Measurements from ENCODE around the gene FLT3LG.

DNA sequence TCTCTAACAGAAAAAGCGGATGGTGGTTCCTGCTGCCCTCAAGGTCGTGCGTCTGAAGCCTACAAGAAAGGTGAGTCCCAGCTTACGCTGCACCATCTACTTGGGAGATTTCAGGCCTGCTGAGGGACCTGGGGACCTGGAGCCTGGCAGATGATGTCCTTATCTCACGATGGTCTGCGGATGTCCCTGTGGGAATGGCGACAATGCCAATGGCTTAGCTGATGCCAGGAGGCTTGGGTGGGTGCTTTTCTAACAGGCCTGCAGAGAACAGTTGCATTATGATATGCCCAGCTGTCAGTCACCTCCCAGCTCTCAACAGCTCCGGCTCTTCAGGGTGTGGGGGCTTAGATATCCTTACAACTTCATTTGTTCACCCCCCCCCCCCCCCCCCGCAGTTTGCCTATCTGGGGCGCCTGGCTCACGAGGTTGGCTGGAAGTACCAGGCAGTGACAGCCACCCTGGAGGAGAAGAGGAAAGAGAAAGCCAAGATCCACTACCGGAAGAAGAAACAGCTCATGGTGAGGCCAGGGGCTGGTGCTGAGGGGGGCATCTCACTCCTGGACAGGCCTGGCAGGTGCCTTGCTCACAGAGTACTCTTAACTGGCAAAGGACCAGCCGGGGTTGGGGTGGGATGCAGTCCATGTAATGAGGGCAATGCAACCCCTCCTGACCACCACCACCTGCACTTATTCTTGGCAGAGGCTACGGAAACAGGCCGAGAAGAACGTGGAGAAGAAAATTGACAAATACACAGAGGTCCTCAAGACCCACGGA, 17.2 kb downstream of the FLT3LG start:
- TF ChIP-seq POLR2A (IDR thresholded peaks at IDR 0.05): no peak
- TF ChIP-seq, protein P1, sequence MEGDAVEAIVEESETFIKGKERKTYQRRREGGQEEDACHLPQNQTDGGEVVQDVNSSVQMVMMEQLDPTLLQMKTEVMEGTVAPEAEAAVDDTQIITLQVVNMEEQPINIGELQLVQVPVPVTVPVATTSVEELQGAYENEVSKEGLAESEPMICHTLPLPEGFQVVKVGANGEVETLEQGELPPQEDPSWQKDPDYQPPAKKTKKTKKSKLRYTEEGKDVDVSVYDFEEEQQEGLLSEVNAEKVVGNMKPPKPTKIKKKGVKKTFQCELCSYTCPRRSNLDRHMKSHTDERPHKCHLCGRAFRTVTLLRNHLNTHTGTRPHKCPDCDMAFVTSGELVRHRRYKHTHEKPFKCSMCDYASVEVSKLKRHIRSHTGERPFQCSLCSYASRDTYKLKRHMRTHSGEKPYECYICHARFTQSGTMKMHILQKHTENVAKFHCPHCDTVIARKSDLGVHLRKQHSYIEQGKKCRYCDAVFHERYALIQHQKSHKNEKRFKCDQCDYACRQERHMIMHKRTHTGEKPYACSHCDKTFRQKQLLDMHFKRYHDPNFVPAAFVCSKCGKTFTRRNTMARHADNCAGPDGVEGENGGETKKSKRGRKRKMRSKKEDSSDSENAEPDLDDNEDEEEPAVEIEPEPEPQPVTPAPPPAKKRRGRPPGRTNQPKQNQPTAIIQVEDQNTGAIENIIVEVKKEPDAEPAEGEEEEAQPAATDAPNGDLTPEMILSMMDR (IDR thresholded peaks at IDR 0.05): no peak
- TF ChIP-seq EP300 (IDR thresholded peaks at IDR 0.05): no peak

All from sigmoid colon (tissue), 4 donors.